GM23338 (cell line): ENCODE measurements around the gene FNDC3B. TPM values are rescaled to one million over a fixed set of nuclear protein-coding genes. Genes with fewer than 3 reads are reported as not detected.

Source experiments
- ATAC-seq: fragments of 200-7000 bp; cut with Tn5 transposase; 3 replicates; pipeline ENCODE4 v1.9.1; 2020
- DNase-seq: peaks from one replicate; pipeline ENCODE4 v3.0.0-alpha.2; 2015; ENCODE audit warnings: low spot score
- H2AFZ ChIP-seq: fragments of 200-600 bp; sonication (generic); 2 replicates; pipeline ENCODE4 v1.8.0; 2016; ENCODE audit warnings: antibody characterized with exemption, mild to moderate bottlenecking, moderate library complexity
- H3F3A ChIP-seq: fragments of 200-600 bp; sonication (generic); replicated peaks from 2 replicates; pipeline ENCODE4 v1.8.0; 2017; ENCODE audit warnings: antibody characterized with exemption, mixed run types, low read depth
- H3K27ac ChIP-seq: fragments of 200-600 bp; sonication (generic); 2 replicates; pipeline ENCODE4 v1.6.1; 2016; ENCODE audit warnings: low read depth
- H3K27me3 ChIP-seq: fragments of 200-600 bp; sonication (generic); 2 replicates; pipeline ENCODE4 v1.8.0; 2016; ENCODE audit warnings: mild to moderate bottlenecking, mixed run types, moderate library complexity; ENCODE audit not compliant: insufficient read depth
- H3K36me3 ChIP-seq: fragments of 200-600 bp; sonication (generic); 2 replicates; pipeline ENCODE4 v1.8.0; 2016; ENCODE audit warnings: mild to moderate bottlenecking; ENCODE audit not compliant: insufficient read depth
- H3K4me1 ChIP-seq: fragments of 200-600 bp; sonication (generic); 2 replicates; pipeline ENCODE4 v1.8.0; 2016; ENCODE audit warnings: mild to moderate bottlenecking, moderate library complexity; ENCODE audit not compliant: insufficient read depth
- H3K4me2 ChIP-seq: fragments of 200-600 bp; sonication (generic); 2 replicates; pipeline ENCODE4 v1.7.1; 2017; ENCODE audit warnings: mixed run types
- H3K4me3 ChIP-seq: fragments of 200-600 bp; sonication (generic); 2 replicates; pipeline ENCODE4 v1.6.1; 2016; ENCODE audit warnings: mixed run types
- H3K79me2 ChIP-seq: fragments of 200-600 bp; sonication (generic); replicated peaks from 2 replicates; pipeline ENCODE4 v1.8.0; 2017; ENCODE audit warnings: mild to moderate bottlenecking; ENCODE audit not compliant: insufficient read depth
- H3K9me2 ChIP-seq: fragments of 200-600 bp; sonication (generic); 2 replicates; pipeline ENCODE4 v1.8.0; 2017; ENCODE audit not compliant: insufficient read depth
- H4K20me1 ChIP-seq: fragments of 200-600 bp; sonication (generic); replicated peaks from 2 replicates; pipeline ENCODE4 v1.8.0; 2017; ENCODE audit warnings: mild to moderate bottlenecking; ENCODE audit not compliant: insufficient read depth
- H3K27ac Mint-ChIP-seq: 2 replicates; pipeline ENCODE4 v1.8.0; 2020; ENCODE audit warnings: inconsistent platforms, mild to moderate bottlenecking, moderate library complexity, mixed read lengths
- H3K27me3 Mint-ChIP-seq: 3 replicates; pipeline ENCODE4 v1.8.0; 2022; ENCODE audit warnings: low read depth, mild to moderate bottlenecking, moderate library complexity, mixed read lengths, inconsistent platforms; ENCODE audit not compliant: insufficient read depth, poor library complexity
- H3K36me3 Mint-ChIP-seq: 3 replicates; pipeline ENCODE4 v1.8.0; 2021; ENCODE audit warnings: low read depth, mild to moderate bottlenecking, inconsistent platforms, moderate library complexity, mixed read lengths
- H3K4me1 Mint-ChIP-seq: 3 replicates; pipeline ENCODE4 v1.8.0; 2020; ENCODE audit warnings: mild to moderate bottlenecking, inconsistent platforms, mixed read lengths
- H3K4me3 Mint-ChIP-seq: 3 replicates; pipeline ENCODE4 v1.8.0; 2021; ENCODE audit warnings: moderate library complexity, mild to moderate bottlenecking, inconsistent platforms, mixed read lengths
- H3K9me3 Mint-ChIP-seq: 3 replicates; pipeline ENCODE4 v1.8.0; 2020; ENCODE audit warnings: moderate library complexity, mild to moderate bottlenecking, inconsistent platforms, mixed read lengths
- CREB1 ChIP-seq: fragments of 250-450 bp; sonication (Bioruptor Pico); IDR thresholded peaks from 2 replicates; pipeline ENCODE4 v1.5.0; 2020; ENCODE audit warnings: low read depth, mild to moderate bottlenecking, moderate library complexity
- EZH2 ChIP-seq: fragments of 200-600 bp; sonication (generic); IDR thresholded peaks from one replicate; pipeline ENCODE4 v1.8.0; 2017; ENCODE audit warnings: antibody characterized with exemption, mild to moderate bottlenecking, low read depth; ENCODE audit not compliant: unreplicated experiment
- EZH2phosphoT487 ChIP-seq: fragments of 200-600 bp; sonication (generic); IDR thresholded peaks from one replicate; pipeline ENCODE4 v1.8.1; 2018; ENCODE audit warnings: antibody characterized with exemption; ENCODE audit not compliant: unreplicated experiment
- JUNB ChIP-seq: IDR thresholded peaks from one replicate; pipeline ENCODE4 v1.6.1; 2016; ENCODE audit warnings: antibody characterized with exemption; ENCODE audit not compliant: unreplicated experiment
- NANOG ChIP-seq: IDR thresholded peaks from 2 replicates; pipeline ENCODE4 v1.6.1; 2016; ENCODE audit warnings: antibody characterized with exemption, borderline replicate concordance
- POLR2AphosphoS5 ChIP-seq: IDR thresholded peaks from 2 replicates; pipeline ENCODE4 v1.6.1; 2016; ENCODE audit warnings: antibody characterized with exemption, low read depth
- STAT1 ChIP-seq: IDR thresholded peaks from one replicate; pipeline ENCODE4 v1.6.1; 2016; ENCODE audit warnings: antibody characterized with exemption; ENCODE audit not compliant: unreplicated experiment
- ZNF114 ChIP-seq: fragments of 250-450 bp; sonication (Bioruptor Pico); IDR thresholded peaks from 2 replicates; pipeline ENCODE4 v1.5.0; 2020; ENCODE audit warnings: mild to moderate bottlenecking, moderate library complexity
- ZNF331 ChIP-seq: fragments of 250-450 bp; sonication (Bioruptor Pico); IDR thresholded peaks from 2 replicates; pipeline ENCODE4 v1.5.0; 2020; ENCODE audit warnings: low read depth, mild to moderate bottlenecking, moderate library complexity
- polyA plus RNA-seq: library from polyadenylated mRNA; unstranded; fragments of >200 nt; fragmentation: Nextera tagmentation; extraction: Ambion mirVana; gene quantifications from 2 replicates; pipeline ENCODE4 v1.2.1, GENCODE V29; 2016
- total RNA-seq: library from RNA; depleted of rRNA; stranded (reverse); fragments of >200 nt; shearing (Covaris generic); gene quantifications from 2 replicates; pipeline ENCODE4 v1.2.3, GENCODE V29; 2014
- TF ChIP-seq, protein P1 (sequence below): IDR thresholded peaks from 2 replicates; pipeline ENCODE4 v1.6.1; 2016; ENCODE audit warnings: antibody characterized with exemption
- TF ChIP-seq, protein P2 (sequence below): fragments of 250-450 bp; sonication (Bioruptor Pico); IDR thresholded peaks from 2 replicates; pipeline ENCODE4 v1.5.0; 2020; ENCODE audit warnings: mild to moderate bottlenecking, moderate library complexity
- TF ChIP-seq, protein P3 (sequence below), 2 experiments: fragments of 200-600 bp in 1 of 2; sonication (generic) in 1 of 2; conservative IDR thresholded peaks; 2 replicates each; pipeline versions ENCODE4 v1.5.1 to v1.6.1; 2016 to 2017; ENCODE audit warnings: antibody characterized with exemption in 2 of 2, low read depth in 2 of 2, mild to moderate bottlenecking in 2 of 2, moderate library complexity in 1 of 2
- TF ChIP-seq, protein P4 (sequence below): IDR thresholded peaks from one replicate; pipeline ENCODE4 v1.6.1; 2018; ENCODE audit warnings: antibody characterized with exemption; ENCODE audit not compliant: unreplicated experiment

FNDC3B gene
- total and polyA plus RNA-seq, 2 experiments from 2014 or later, result 19.1 to 55.4 TPM

- Mint-ChIP-seq H3K9me3 (no peaks in the 10 kb centered on the region), H3K27me3 (peaks cover 10% of the 10 kb centered on the region), H3K36me3 (no peaks in the 10 kb centered on the region), H3K27ac (no peak overlapping the region), H3K4me3 (no peak overlapping the region), H3K4me1 (peaks cover 56% of the 10 kb centered on the region)
- Histone ChIP-seq H3K27me3 (no peaks in the 10 kb centered on the region), H3K36me3 (no peaks in the 10 kb centered on the region), H3F3A (no peaks in the 10 kb centered on the region), H2AFZ (no peak overlapping the region), H3K27ac (no peak overlapping the region), H3K4me3 (no peak overlapping the region), H3K4me2 (no peak overlapping the region), H3K9me2 (no peaks in the 10 kb centered on the region), H3K79me2 (peaks cover 82% of the 10 kb centered on the region), H4K20me1 (no peaks in the 10 kb centered on the region), H3K4me1 (peaks cover 35% of the 10 kb centered on the region)
- ATAC-seq (no peak), DNase-seq (no peak)
- TF ChIP-seq EZH2 (no peak), JUNB (no peak), POLR2AphosphoS5 (no peak), NANOG (no peak), STAT1 (no peak), EZH2phosphoT487 (no peak), ZNF331 (CRISPR knock-in tag) (no peak), CREB1 (CRISPR knock-in tag) (no peak), ZNF114 (no peak)
- TF ChIP-seq, protein P1, sequence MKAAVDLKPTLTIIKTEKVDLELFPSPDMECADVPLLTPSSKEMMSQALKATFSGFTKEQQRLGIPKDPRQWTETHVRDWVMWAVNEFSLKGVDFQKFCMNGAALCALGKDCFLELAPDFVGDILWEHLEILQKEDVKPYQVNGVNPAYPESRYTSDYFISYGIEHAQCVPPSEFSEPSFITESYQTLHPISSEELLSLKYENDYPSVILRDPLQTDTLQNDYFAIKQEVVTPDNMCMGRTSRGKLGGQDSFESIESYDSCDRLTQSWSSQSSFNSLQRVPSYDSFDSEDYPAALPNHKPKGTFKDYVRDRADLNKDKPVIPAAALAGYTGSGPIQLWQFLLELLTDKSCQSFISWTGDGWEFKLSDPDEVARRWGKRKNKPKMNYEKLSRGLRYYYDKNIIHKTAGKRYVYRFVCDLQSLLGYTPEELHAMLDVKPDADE, result no peak
- TF ChIP-seq, protein P2, sequence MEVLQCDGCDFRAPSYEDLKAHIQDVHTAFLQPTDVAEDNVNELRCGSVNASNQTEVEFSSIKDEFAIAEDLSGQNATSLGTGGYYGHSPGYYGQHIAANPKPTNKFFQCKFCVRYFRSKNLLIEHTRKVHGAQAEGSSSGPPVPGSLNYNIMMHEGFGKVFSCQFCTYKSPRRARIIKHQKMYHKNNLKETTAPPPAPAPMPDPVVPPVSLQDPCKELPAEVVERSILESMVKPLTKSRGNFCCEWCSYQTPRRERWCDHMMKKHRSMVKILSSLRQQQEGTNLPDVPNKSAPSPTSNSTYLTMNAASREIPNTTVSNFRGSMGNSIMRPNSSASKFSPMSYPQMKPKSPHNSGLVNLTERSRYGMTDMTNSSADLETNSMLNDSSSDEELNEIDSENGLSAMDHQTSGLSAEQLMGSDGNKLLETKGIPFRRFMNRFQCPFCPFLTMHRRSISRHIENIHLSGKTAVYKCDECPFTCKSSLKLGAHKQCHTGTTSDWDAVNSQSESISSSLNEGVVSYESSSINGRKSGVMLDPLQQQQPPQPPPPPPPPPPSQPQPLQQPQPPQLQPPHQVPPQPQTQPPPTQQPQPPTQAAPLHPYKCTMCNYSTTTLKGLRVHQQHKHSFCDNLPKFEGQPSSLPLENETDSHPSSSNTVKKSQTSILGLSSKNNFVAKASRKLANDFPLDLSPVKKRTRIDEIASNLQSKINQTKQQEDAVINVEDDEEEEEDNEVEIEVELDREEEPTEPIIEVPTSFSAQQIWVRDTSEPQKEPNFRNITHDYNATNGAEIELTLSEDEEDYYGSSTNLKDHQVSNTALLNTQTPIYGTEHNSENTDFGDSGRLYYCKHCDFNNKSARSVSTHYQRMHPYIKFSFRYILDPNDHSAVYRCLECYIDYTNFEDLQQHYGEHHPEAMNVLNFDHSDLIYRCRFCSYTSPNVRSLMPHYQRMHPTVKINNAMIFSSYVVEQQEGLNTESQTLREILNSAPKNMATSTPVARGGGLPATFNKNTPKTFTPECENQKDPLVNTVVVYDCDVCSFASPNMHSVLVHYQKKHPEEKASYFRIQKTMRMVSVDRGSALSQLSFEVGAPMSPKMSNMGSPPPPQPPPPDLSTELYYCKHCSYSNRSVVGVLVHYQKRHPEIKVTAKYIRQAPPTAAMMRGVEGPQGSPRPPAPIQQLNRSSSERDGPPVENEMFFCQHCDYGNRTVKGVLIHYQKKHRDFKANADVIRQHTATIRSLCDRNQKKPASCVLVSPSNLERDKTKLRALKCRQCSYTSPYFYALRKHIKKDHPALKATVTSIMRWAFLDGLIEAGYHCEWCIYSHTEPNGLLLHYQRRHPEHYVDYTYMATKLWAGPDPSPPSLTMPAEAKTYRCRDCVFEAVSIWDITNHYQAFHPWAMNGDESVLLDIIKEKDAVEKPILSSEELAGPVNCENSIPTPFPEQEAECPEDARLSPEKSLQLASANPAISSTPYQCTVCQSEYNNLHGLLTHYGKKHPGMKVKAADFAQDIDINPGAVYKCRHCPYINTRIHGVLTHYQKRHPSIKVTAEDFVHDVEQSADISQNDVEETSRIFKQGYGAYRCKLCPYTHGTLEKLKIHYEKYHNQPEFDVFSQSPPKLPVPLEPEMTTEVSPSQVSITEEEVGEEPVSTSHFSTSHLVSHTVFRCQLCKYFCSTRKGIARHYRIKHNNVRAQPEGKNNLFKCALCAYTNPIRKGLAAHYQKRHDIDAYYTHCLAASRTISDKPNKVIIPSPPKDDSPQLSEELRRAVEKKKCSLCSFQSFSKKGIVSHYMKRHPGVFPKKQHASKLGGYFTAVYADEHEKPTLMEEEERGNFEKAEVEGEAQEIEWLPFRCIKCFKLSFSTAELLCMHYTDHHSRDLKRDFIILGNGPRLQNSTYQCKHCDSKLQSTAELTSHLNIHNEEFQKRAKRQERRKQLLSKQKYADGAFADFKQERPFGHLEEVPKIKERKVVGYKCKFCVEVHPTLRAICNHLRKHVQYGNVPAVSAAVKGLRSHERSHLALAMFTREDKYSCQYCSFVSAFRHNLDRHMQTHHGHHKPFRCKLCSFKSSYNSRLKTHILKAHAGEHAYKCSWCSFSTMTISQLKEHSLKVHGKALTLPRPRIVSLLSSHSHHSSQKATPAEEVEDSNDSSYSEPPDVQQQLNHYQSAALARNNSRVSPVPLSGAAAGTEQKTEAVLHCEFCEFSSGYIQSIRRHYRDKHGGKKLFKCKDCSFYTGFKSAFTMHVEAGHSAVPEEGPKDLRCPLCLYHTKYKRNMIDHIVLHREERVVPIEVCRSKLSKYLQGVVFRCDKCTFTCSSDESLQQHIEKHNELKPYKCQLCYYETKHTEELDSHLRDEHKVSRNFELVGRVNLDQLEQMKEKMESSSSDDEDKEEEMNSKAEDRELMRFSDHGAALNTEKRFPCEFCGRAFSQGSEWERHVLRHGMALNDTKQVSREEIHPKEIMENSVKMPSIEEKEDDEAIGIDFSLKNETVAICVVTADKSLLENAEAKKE (CRISPR knock-in tag), result no peak
- TF ChIP-seq, protein P3, sequence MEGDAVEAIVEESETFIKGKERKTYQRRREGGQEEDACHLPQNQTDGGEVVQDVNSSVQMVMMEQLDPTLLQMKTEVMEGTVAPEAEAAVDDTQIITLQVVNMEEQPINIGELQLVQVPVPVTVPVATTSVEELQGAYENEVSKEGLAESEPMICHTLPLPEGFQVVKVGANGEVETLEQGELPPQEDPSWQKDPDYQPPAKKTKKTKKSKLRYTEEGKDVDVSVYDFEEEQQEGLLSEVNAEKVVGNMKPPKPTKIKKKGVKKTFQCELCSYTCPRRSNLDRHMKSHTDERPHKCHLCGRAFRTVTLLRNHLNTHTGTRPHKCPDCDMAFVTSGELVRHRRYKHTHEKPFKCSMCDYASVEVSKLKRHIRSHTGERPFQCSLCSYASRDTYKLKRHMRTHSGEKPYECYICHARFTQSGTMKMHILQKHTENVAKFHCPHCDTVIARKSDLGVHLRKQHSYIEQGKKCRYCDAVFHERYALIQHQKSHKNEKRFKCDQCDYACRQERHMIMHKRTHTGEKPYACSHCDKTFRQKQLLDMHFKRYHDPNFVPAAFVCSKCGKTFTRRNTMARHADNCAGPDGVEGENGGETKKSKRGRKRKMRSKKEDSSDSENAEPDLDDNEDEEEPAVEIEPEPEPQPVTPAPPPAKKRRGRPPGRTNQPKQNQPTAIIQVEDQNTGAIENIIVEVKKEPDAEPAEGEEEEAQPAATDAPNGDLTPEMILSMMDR (conservative IDR thresholded peaks at IDR 0.05; ENCODE audit: low read depth in 2 of 2), result no peak
- TF ChIP-seq, protein P4, sequence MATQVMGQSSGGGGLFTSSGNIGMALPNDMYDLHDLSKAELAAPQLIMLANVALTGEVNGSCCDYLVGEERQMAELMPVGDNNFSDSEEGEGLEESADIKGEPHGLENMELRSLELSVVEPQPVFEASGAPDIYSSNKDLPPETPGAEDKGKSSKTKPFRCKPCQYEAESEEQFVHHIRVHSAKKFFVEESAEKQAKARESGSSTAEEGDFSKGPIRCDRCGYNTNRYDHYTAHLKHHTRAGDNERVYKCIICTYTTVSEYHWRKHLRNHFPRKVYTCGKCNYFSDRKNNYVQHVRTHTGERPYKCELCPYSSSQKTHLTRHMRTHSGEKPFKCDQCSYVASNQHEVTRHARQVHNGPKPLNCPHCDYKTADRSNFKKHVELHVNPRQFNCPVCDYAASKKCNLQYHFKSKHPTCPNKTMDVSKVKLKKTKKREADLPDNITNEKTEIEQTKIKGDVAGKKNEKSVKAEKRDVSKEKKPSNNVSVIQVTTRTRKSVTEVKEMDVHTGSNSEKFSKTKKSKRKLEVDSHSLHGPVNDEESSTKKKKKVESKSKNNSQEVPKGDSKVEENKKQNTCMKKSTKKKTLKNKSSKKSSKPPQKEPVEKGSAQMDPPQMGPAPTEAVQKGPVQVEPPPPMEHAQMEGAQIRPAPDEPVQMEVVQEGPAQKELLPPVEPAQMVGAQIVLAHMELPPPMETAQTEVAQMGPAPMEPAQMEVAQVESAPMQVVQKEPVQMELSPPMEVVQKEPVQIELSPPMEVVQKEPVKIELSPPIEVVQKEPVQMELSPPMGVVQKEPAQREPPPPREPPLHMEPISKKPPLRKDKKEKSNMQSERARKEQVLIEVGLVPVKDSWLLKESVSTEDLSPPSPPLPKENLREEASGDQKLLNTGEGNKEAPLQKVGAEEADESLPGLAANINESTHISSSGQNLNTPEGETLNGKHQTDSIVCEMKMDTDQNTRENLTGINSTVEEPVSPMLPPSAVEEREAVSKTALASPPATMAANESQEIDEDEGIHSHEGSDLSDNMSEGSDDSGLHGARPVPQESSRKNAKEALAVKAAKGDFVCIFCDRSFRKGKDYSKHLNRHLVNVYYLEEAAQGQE, result no peak
These were observed 127.5 kb downstream of the FNDC3B start for GRCh38 chr3:172166890-172167289.
